Measurements from ENCODE around the gene LAMA1.

DNA sequence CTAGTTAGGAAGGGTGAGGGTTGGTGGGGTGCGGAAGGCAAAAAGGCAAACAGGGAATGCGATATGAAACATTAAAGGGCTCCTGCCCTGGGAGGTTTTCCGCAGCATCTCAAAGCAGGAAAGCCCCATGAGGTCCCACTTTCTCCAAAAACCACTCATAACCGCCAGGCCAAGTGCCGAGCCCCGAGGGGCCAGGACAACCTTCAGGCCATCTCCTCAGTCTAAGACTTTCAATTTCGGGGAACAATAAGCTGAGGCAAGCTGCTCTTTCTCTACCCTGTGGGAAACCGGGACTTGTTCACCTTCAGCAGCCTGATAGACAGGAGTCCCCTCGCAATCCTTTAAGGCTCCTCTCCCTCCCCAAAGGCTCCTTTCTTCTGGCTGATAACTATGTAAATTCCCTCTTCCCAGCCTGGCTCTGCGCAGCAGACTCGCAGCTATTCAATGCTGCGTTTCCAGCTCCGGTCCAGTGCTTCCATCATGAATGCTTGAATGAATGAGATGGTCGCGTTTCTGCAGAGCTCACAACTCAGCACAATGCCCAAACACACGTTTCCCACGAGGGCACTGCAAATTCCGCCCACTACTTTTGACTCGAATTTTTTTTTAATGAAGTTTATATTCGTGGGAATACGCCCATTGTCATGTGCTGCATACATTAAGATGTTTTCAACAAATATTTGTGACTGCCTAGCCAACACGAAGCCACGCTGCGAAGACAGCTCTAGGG is 1.4 kb downstream of the LAMA1 start:
- no peak for TF ChIP-seq EP300 (IDR thresholded peaks at IDR 0.05)
- TF ChIP-seq, protein P1, sequence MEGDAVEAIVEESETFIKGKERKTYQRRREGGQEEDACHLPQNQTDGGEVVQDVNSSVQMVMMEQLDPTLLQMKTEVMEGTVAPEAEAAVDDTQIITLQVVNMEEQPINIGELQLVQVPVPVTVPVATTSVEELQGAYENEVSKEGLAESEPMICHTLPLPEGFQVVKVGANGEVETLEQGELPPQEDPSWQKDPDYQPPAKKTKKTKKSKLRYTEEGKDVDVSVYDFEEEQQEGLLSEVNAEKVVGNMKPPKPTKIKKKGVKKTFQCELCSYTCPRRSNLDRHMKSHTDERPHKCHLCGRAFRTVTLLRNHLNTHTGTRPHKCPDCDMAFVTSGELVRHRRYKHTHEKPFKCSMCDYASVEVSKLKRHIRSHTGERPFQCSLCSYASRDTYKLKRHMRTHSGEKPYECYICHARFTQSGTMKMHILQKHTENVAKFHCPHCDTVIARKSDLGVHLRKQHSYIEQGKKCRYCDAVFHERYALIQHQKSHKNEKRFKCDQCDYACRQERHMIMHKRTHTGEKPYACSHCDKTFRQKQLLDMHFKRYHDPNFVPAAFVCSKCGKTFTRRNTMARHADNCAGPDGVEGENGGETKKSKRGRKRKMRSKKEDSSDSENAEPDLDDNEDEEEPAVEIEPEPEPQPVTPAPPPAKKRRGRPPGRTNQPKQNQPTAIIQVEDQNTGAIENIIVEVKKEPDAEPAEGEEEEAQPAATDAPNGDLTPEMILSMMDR (IDR thresholded peaks at IDR 0.05), result no peak

Measured in tibial nerve (tissue), 4 donors.